Activated CD8-positive, alpha-beta memory T cell treated with anti-CD3 and anti-CD28 coated beads for 1 hour (primary cell): ENCODE measurements around the gene NCOA1.
"Not testable (repeated sequence)": the region's sequence is repeated elsewhere in the genome, so short reads cannot be mapped to it uniquely, and the experiment has no call there.

ENCODE experiments used
- DNase-seq, 2 donors: peaks; one replicate each; pipeline ENCODE4 v3.0.0-alpha.2; 2020; ENCODE audit warnings: low read depth in 1 of 2; ENCODE audit errors: extremely low read depth in 1 of 2

The NCOA1 gene

GRCh38 chr2:24676493-24676892 lies 185.4 kb downstream of the NCOA1 start:
- DNase-seq = no peak

DNA sequence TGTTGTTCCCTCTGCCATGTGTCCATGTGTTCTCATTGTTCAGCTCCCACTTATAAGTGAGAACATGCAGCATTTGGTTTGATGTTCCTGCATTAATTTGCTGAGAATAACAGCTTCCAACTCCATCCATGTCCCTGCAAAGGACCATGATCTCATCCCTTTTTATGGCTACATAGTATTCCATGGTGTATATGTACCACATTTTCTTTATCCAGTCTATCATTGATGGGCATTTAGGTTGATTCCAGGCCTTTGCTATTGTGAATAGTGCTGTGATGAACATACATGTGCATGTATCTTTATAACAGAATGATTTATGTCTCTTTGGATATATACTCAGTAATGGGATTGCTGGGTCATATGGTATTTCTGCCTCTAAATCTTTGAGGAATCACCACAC lies 187.0 kb downstream of the NCOA1 start:
- DNase-seq = not testable (repeated sequence)

GRCh38 chr2:24680196-24680595 lies 189.1 kb downstream of the NCOA1 start:
- no peak for DNase-seq

DNA sequence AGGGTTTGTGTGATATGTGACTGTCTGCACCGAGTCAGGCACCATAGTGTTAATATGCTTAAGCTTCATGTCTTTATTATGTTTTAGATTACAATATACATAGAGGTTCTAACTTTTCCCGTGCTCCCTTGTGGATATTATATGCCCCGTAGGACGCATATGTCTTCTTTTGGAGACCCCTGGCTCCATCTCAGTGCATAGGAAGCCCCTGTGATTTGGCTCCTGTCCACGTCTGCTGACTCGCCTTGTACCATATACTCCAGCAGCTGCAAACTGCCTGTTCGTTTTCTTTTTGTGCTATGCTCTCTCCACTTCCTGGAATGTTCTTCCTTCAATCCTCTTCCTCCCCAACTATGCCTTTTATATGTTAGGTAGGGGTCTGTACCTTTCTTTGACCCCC lies 191.2 kb downstream of the NCOA1 start:
- DNase-seq = no peak

DNA sequence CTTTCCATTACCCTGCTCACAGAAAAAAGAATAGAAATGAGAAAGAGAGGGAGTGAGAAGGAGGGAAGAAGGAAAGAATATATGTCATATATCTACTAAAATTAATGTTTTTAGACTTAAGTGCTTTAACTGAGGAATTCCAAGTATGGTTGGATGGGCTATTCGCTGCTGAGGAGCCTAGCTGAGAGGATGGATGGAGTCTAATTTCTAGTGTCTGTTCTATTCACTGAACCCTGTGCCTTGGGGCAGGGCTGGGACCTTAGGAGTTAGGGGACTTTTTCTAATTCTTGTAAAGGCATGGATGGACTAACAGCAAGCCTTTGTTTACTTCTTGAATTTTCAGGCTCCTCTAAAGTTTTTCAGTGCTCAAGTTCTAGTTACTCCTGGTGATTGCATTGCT lies 192.4 kb downstream of the NCOA1 start:
- DNase-seq = no peak

DNA sequence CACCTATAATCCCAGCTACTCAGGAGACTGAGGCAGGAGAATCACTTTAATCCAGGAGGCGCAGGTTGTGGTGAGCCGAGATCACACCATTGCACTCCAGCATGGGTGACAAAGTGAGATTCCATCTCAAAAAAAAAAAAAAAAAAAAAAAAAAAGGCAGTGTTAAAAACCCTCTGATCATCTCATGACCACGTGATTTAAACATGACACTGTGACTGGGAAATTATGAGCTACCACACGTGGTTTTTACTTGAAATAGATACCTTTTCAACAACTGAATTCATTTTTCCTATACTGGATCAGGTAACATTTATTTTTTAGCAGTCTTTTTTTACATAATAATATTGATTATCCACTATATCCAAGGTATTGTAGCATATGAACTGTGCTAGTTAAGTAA lies 199.5 kb downstream of the NCOA1 start:
- DNase-seq = no peak

DNA sequence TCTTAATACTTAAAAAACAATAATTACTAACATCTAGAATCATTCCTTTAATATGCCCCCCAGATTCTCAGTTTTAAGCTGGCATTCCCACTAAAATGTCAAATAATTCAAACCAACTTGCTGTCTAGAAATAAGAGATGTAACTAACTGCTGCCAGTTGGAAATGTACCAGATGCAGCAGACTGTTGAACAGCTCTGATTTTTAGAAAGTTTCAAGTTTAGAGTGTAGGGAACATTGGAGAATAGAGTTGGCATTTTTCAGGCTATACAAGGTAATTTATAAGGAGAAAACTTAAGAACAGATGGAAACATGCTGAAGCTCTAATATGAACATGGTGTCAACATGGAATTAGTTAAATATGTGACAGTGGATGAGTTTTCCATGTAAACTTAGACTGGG lies 200.8 kb downstream of the NCOA1 start:
- DNase-seq = no peak

GRCh38 chr2:24697792-24698191 lies 206.7 kb downstream of the NCOA1 start:
- DNase-seq = no peak

DNA sequence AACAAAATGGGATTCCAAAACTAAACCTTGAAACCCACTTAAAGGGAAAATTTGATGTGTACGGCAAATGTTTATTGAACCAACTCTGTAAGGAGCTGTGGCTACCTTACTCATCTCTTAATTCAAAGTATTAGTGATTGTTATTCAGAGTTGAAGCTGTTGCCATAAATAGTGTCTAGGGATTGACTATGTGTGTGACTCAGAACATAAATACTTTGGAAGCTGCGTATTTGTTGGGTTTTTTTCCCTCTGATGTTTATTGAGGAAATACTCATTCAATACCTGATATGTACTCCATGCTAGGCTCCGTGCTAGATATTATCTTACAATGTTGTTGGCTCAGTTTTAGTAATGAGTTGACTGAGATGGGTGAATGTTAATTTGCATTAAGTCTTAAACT lies 211.7 kb downstream of the NCOA1 start:
- DNase-seq = no peak

GRCh38 chr2:24704692-24705091 lies 213.6 kb downstream of the NCOA1 start:
- DNase-seq = no peak

GRCh38 chr2:24707143-24707542 lies 216.1 kb downstream of the NCOA1 start:
- DNase-seq = no peak

DNA sequence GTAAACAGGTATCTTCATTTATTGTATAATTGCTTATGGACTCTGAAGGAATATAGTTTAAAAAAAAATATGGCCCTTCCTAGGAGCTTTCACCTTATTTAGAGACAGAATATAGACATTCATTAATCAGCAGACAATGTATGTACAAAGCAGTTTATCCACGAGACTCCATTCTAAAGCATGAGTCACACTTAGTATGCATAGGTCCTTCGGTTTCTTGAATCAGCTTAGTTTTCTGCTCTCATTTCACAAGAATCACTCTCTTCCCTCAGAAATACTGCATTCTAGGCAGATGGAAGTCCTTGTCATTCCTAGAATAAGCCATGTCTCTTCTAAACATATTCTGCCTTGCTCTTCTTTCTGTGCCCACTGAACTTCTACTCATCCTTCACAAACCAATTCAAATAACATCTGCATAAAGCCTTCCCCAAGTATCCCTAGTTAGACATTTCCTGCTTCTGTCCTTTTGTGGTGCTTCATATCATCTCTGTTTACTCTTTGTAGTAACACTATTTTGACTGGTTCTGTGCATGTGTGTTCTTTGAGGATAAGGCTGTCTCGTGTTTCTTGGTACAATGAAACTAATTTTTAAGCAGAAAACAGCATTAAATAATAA lies 217.6 kb downstream of the NCOA1 start:
- DNase-seq = no peak

GRCh38 chr2:24710806-24711205 lies 219.8 kb downstream of the NCOA1 start:
- no peak for DNase-seq

DNA sequence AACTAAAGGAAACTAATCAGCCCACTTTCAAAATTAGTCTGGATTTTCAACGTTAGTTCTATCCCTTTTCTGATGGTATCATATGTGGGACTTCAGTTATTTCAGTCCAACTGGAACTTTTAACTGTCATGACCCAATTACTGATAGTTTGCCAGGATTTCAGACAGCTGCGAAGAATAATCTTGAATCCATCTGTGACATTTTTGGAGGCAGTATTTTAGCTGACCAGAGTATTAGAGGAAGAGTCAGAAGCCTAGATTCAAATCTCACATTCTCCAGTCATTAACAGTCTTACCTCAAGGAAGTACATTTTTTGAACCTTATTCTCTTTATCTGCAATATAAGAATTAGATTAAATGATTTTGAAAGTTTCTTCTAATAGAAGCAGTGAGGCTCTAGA lies 220.8 kb downstream of the NCOA1 start:
- no peak for DNase-seq

DNA sequence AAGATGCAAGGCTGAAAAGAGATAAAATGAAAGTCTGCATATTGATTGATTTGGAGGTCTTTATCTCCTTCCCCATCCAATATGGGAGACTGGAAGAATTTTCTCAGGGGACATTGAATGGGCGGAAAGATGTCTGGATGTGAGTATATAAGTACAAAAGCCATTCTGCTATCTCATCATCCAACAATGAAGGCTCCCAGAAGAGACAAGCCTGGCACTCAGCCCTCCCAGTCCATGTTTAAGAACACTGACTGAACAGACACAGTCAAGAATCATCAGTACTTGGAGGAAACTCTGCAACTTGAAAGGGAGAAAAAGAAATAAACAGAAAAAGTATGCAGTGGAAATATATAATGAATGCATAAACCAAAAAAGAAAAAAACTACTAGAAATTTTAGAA lies 221.2 kb downstream of the NCOA1 start:
- DNase-seq = no peak

GRCh38 chr2:24717263-24717951 lies 226.4 kb downstream of the NCOA1 start:
- DNase-seq = no peak

DNA sequence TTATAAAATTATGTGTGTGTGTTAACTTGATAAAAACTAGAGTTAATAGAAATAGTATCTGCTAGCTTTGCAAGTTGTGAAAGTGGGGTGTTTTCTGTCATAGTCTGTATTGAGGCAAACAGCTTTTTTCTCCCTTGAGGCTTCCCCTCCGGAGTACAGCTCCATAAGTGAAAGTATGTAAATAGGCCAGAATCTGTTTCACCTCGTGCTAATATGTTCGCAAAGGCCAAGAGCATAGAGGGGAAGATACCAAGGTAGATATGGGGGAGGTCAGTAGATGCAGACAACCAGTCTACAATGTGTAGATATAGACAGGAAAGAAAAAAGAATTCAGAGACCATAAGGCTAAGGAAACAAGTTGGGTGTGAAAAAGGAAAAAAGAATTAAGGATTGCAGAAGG lies 229.3 kb downstream of the NCOA1 start:
- DNase-seq = no peak

- DNase-seq = no peak
These were observed 230.4 kb downstream of the NCOA1 start for GRCh38 chr2:24721470-24721869.

DNA sequence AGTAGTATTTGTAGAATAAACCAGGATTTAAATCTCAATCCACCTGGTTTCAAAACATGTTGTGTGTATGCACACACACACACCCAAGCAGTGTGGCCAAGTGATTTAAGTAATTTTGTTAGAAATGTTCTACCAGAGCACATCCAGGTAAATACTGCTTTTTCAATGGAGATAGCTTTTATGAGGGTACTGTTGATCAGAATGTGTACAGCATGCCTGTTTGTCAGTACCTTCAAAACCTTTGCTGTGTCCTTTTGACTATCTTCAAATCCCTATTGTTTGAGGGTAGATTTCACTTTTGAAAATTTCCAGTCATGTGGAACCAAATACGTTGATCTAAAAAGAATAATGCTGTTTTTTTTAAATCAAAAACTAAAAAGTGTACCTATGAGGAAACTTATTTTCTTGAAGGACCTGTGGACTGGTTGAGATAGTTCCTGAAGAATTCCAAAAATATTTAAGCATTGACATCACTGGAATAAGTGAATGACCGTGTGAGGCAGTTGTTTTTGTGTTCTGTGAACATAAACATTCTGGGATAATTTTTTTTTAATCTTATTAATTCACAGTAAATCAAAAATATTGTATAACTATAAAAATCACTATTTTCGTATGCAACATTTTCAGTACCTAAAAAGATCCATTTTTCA lies 231.2 kb downstream of the NCOA1 start:
- DNase-seq = no peak

DNA sequence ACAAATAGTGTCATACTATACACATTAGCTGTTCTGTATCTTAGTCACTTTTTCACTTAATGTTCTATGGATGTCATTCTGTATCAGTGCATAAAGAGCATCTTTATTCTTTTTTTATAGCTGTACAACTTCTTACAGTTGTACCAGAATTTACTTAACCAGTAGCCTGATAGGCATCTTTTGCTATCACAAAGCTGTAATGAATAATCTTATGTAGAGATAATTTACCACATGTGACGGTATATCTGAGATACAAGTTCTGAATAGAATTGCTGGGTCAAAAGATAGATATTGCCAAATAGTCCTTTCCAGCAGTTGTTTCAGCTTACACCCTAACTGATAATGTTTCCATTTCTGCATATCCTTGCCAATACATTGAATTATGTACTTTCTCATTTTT lies 232.1 kb downstream of the NCOA1 start:
- no peak for DNase-seq

- no peak for DNase-seq
These were observed 232.6 kb downstream of the NCOA1 start for GRCh38 chr2:24723665-24724064.

GRCh38 chr2:24724111-24724775 lies 233.2 kb downstream of the NCOA1 start:
- no peak for DNase-seq
